ENCODE measurements around the gene SZRD1. TPM values are rescaled to one million over a fixed set of nuclear protein-coding genes. Genes with fewer than 3 reads are reported as not detected.

SZRD1 gene
- total RNA-seq, 1 experiment from 2014 or later, result 175 TPM

DNA sequence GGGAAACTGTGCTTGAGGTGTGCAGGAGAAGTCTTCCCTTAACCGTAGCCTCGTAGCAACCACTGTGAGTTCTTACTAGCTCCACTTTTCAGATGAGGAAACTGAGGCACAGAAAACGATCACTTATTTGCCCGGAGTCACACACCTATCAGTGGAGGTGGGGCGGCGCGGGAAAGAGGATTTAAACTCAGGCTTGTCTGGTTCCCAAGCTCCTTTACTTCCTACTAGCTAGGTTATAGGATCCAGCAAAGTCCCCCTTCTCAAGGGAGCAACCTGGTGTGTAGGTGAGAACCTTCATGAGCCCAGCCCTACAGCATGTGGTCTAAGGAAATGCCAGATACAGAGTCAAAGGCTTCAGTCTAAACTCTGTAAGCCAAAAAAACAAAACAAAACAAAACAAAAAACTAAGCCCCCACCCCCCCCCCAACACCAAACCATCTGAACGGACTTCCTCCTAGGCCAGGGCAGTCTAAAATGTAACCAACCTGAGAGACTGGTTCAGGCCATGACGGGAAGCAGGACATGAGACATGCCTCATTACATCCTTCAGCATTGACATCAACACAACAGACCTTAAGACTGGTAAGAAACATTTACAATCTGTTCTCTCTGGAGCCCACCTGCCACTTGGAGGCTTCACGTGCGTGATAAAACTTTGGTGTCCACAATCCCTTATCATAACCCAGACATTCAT, 14.1 kb upstream of the SZRD1 start:
- intact Hi-C loops (cut with micrococcal nuclease; ENCODE audit: unreplicated experiment), result no loop called here
- H3K9me3 ChIP-seq (ENCODE audit: control insufficient read depth, insufficient read depth, low read depth, low read length), result no peaks in the 10 kb centered on the region
- in situ Hi-C loops (cut with HindIII; ENCODE audit: low pct_unique_long_range_greater_than_20kb, low sequenced_read_pairs), result no loop called here

DNA sequence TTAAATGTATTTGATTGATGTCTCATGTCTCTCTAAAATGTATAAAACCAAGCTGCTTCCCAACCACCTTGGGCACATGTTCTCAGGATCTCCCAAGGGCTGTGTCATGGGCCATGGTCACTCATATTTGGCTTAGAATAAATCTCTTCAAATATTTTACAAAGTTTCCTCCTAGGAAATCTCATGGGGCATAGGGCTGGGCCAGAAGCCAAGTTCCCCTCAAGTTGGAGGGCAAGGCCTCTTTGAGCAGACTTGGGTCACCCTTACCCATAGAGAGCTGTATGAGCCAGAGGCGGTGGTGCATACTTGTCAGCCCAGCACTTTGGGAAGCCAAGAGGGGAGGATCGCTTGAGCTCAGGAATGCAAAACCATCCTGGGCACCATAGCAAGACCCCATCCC, 12.4 kb upstream of the SZRD1 start:
- Histone ChIP-seq H3K9me3 (ENCODE audit: control insufficient read depth, insufficient read depth, low read depth, low read length) (no peaks in the 10 kb centered on the region), H3K4me1 (ENCODE audit: control insufficient read depth, insufficient read depth, low read length) (peaks cover 14% of the 10 kb centered on the region), H3K27me3 (ENCODE audit: control insufficient read depth, insufficient read depth, low read length) (no peaks in the 10 kb centered on the region), H3K36me3 (ENCODE audit: control insufficient read depth, insufficient read depth, low read length) (no peaks in the 10 kb centered on the region; the same call in 1 of the 2 replicates), H3K4me3 (ENCODE audit: low read depth in 2 of 2, low read length in 2 of 2) (no peak overlapping the region), H3K27ac (ENCODE audit: low read length) (no peak overlapping the region)
- TF ChIP-seq POLR2AphosphoS5 (IDR thresholded peaks at IDR 0.05; ENCODE audit: low read depth, low read length) (no peak), TCF7L2 (IDR thresholded peaks at IDR 0.05; ENCODE audit: low read depth, low read length) (no peak), SIN3A (IDR thresholded peaks at IDR 0.05; ENCODE audit: borderline replicate concordance, insufficient read depth, low read depth, low read length) (no peak)
- TF ChIP-seq, protein P1, sequence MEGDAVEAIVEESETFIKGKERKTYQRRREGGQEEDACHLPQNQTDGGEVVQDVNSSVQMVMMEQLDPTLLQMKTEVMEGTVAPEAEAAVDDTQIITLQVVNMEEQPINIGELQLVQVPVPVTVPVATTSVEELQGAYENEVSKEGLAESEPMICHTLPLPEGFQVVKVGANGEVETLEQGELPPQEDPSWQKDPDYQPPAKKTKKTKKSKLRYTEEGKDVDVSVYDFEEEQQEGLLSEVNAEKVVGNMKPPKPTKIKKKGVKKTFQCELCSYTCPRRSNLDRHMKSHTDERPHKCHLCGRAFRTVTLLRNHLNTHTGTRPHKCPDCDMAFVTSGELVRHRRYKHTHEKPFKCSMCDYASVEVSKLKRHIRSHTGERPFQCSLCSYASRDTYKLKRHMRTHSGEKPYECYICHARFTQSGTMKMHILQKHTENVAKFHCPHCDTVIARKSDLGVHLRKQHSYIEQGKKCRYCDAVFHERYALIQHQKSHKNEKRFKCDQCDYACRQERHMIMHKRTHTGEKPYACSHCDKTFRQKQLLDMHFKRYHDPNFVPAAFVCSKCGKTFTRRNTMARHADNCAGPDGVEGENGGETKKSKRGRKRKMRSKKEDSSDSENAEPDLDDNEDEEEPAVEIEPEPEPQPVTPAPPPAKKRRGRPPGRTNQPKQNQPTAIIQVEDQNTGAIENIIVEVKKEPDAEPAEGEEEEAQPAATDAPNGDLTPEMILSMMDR (IDR thresholded peaks at IDR 0.05), result no peak
- TF ChIP-seq, protein P2, sequence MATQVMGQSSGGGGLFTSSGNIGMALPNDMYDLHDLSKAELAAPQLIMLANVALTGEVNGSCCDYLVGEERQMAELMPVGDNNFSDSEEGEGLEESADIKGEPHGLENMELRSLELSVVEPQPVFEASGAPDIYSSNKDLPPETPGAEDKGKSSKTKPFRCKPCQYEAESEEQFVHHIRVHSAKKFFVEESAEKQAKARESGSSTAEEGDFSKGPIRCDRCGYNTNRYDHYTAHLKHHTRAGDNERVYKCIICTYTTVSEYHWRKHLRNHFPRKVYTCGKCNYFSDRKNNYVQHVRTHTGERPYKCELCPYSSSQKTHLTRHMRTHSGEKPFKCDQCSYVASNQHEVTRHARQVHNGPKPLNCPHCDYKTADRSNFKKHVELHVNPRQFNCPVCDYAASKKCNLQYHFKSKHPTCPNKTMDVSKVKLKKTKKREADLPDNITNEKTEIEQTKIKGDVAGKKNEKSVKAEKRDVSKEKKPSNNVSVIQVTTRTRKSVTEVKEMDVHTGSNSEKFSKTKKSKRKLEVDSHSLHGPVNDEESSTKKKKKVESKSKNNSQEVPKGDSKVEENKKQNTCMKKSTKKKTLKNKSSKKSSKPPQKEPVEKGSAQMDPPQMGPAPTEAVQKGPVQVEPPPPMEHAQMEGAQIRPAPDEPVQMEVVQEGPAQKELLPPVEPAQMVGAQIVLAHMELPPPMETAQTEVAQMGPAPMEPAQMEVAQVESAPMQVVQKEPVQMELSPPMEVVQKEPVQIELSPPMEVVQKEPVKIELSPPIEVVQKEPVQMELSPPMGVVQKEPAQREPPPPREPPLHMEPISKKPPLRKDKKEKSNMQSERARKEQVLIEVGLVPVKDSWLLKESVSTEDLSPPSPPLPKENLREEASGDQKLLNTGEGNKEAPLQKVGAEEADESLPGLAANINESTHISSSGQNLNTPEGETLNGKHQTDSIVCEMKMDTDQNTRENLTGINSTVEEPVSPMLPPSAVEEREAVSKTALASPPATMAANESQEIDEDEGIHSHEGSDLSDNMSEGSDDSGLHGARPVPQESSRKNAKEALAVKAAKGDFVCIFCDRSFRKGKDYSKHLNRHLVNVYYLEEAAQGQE (IDR thresholded peaks at IDR 0.05; ENCODE audit: insufficient read depth in 1 of 2, low read depth in 2 of 2, low read length in 1 of 2), result no peak
- ChIA-PET CTCF (interaction anchor here (0.9 kb wide), 1 partner anchor 9 kb away, joined by 3 read pairs; no protein-coding TSS in a partner anchor), POLR2A (no interaction called here)
- no TSS peak for BruUV-seq (replicated peaks)
- intact Hi-C loops (cut with micrococcal nuclease; ENCODE audit: unreplicated experiment), result no loop called here
- in situ Hi-C loops (cut with HindIII; ENCODE audit: low pct_unique_long_range_greater_than_20kb, low sequenced_read_pairs), result no loop called here
- DNase-seq (ENCODE audit: low read depth, low spot score) (no peak), ATAC-seq (no peak)

More for the DNA sequence above, 14.1 kb upstream of the SZRD1 start:
- TF ChIP-seq, protein P1 (IDR thresholded peaks at IDR 0.05), result no peak
- H3K27ac ChIP-seq (ENCODE audit: low read length), result peak overlapping the region; percentile 97
- peak; percentile 15 for ATAC-seq
- no peak for DNase-seq (ENCODE audit: low read depth, low spot score)
- H3K36me3 ChIP-seq (ENCODE audit: control insufficient read depth, insufficient read depth, low read length), result no peaks in the 10 kb centered on the region; the same call in 1 of the 2 replicates
- ChIA-PET POLR2A (interaction anchor here (0.5 to 0.6 kb wide), 3 partner anchors 10 to 116 kb away, joined by 4 to 8 read pairs (median 4); partner anchors contain the start of gene CPLANE2), CTCF (interaction anchor here (0.6 to 1.5 kb wide), 2 partner anchors 10 to 272 kb away, joined by 5 to 7 read pairs; no protein-coding TSS in a partner anchor)
- peak overlapping the region; percentile 75 for H3K4me3 ChIP-seq (ENCODE audit: low read depth in 2 of 2, low read length in 2 of 2)
- BruUV-seq (replicated peaks), result TSS peak; percentile 93
- H3K27me3 ChIP-seq (ENCODE audit: control insufficient read depth, insufficient read depth, low read length), result no peaks in the 10 kb centered on the region
- peaks cover 29% of the 10 kb centered on the region for H3K4me1 ChIP-seq (ENCODE audit: control insufficient read depth, insufficient read depth, low read length)

Data from Panc1 (cell line).